HEK293 (cell line): ENCODE data around the gene CLP1.

Experiments used
- BCL11A ChIP-seq: fragments of 450-650 bp; formaldehyde crosslinking; IDR thresholded peaks from 2 replicates; pipeline ENCODE4 v1.5.1; 2016; ENCODE audit warnings: low read depth, missing biosample characterization, missing genetic modification characterization
- EGR2 ChIP-seq: fragments of 450-650 bp; formaldehyde crosslinking; IDR thresholded peaks from 2 replicates; pipeline ENCODE4 v1.5.1; 2016; ENCODE audit warnings: low read depth, missing biosample characterization, missing genetic modification characterization
- HOXC10 ChIP-seq: sonication (generic); formaldehyde crosslinking; IDR thresholded peaks from 2 replicates; pipeline ENCODE4 v1.8.1; 2023; ENCODE audit warnings: mild to moderate bottlenecking, missing genetic modification reagents
- KLF10 ChIP-seq: fragments of 450-650 bp; IDR thresholded peaks from 2 replicates; pipeline ENCODE4 v1.5.1; 2018; ENCODE audit warnings: missing biosample characterization, mild to moderate bottlenecking, missing genetic modification characterization
- REST ChIP-seq: fragments of 450-650 bp; formaldehyde crosslinking; IDR thresholded peaks from 2 replicates; pipeline ENCODE4 v1.5.1; 2016; ENCODE audit warnings: missing biosample characterization, missing genetic modification characterization
- SCRT2 ChIP-seq: fragments of 450-650 bp; formaldehyde crosslinking; IDR thresholded peaks from 2 replicates; pipeline ENCODE4 v1.5.1; 2016; ENCODE audit warnings: missing biosample characterization, missing genetic modification characterization
- SP2 ChIP-seq: fragments of 450-650 bp; formaldehyde crosslinking; IDR thresholded peaks from 2 replicates; pipeline ENCODE4 v1.5.1; 2016; ENCODE audit warnings: missing biosample characterization, missing genetic modification characterization
- TRIM28 ChIP-seq: IDR thresholded peaks from 2 replicates; pipeline ENCODE4 v1.6.1; 2011; ENCODE audit warnings: low read length, control low read depth, borderline replicate concordance
- ZFP69B ChIP-seq: fragments of 450-650 bp; formaldehyde crosslinking; IDR thresholded peaks from 2 replicates; pipeline ENCODE4 v1.5.1; 2016; ENCODE audit warnings: missing biosample characterization, missing genetic modification characterization
- ZIC2 ChIP-seq: fragments of 450-650 bp; formaldehyde crosslinking; IDR thresholded peaks from 2 replicates; pipeline ENCODE4 v1.5.1; 2016; ENCODE audit warnings: missing biosample characterization, missing genetic modification characterization
- ZNF132 ChIP-seq: fragments of 450-650 bp; formaldehyde crosslinking; IDR thresholded peaks from 2 replicates; pipeline ENCODE4 v1.5.1; 2017; ENCODE audit warnings: missing biosample characterization, missing genetic modification characterization, borderline replicate concordance
- ZNF146 ChIP-seq: fragments of 450-650 bp; formaldehyde crosslinking; IDR thresholded peaks from 2 replicates; pipeline ENCODE4 v1.5.1; 2016; ENCODE audit warnings: missing biosample characterization, missing genetic modification characterization
- ZNF169 ChIP-seq: fragments of 450-650 bp; formaldehyde crosslinking; IDR thresholded peaks from 2 replicates; pipeline ENCODE4 v1.5.1; 2016; ENCODE audit warnings: missing biosample characterization, missing genetic modification characterization
- ZNF18 ChIP-seq: fragments of 450-650 bp; formaldehyde crosslinking; IDR thresholded peaks from 2 replicates; pipeline ENCODE4 v1.5.1; 2016; ENCODE audit warnings: missing biosample characterization, missing genetic modification characterization
- ZNF223 ChIP-seq: fragments of 450-650 bp; formaldehyde crosslinking; IDR thresholded peaks from 2 replicates; pipeline ENCODE4 v1.5.1; 2016; ENCODE audit warnings: missing biosample characterization, missing genetic modification characterization
- ZNF24 ChIP-seq: fragments of 450-650 bp; formaldehyde crosslinking; IDR thresholded peaks from 2 replicates; pipeline ENCODE4 v1.5.1; 2016; ENCODE audit warnings: missing biosample characterization, missing genetic modification characterization
- ZNF248 ChIP-seq: fragments of 450-650 bp; formaldehyde crosslinking; IDR thresholded peaks from 2 replicates; pipeline ENCODE4 v1.5.1; 2017; ENCODE audit warnings: missing biosample characterization, missing genetic modification characterization
- ZNF26 ChIP-seq: fragments of 450-650 bp; formaldehyde crosslinking; IDR thresholded peaks from 2 replicates; pipeline ENCODE4 v1.5.1; 2016; ENCODE audit warnings: missing biosample characterization, missing genetic modification characterization
- ZNF274 ChIP-seq, 2 experiments: fragments of 200-500 bp in 1 of 2; fragments of 450-650 bp in 1 of 2; sonication (Bioruptor generic) in 1 of 2; formaldehyde crosslinking in 1 of 2; IDR thresholded peaks; 2 replicates each; pipeline versions ENCODE4 v1.5.1 to v1.6.1; 2014 to 2016; ENCODE audit warnings: borderline replicate concordance in 1 of 2, inconsistent platforms in 1 of 2, low read length in 1 of 2, missing biosample characterization in 1 of 2, missing genetic modification characterization in 1 of 2
- ZNF530 ChIP-seq: fragments of 450-650 bp; formaldehyde crosslinking; IDR thresholded peaks from 2 replicates; pipeline ENCODE4 v1.5.1; 2016; ENCODE audit warnings: low read depth, missing biosample characterization, missing genetic modification characterization
- ZNF560 ChIP-seq: fragments of 450-650 bp; formaldehyde crosslinking; IDR thresholded peaks from 2 replicates; pipeline ENCODE4 v1.5.1; 2017; ENCODE audit warnings: missing biosample characterization, missing genetic modification characterization, borderline replicate concordance
- ZNF600 ChIP-seq: fragments of 450-650 bp; formaldehyde crosslinking; IDR thresholded peaks from 2 replicates; pipeline ENCODE4 v1.5.1; 2016; ENCODE audit warnings: missing biosample characterization, missing genetic modification characterization
- ZNF621 ChIP-seq: fragments of 450-650 bp; formaldehyde crosslinking; IDR thresholded peaks from 2 replicates; pipeline ENCODE4 v1.5.1; 2017; ENCODE audit warnings: missing biosample characterization, missing genetic modification characterization
- ZNF629 ChIP-seq: fragments of 450-650 bp; formaldehyde crosslinking; IDR thresholded peaks from 2 replicates; pipeline ENCODE4 v1.5.1; 2017; ENCODE audit warnings: missing biosample characterization, missing genetic modification characterization
- ZNF670 ChIP-seq: fragments of 450-650 bp; formaldehyde crosslinking; IDR thresholded peaks from 2 replicates; pipeline ENCODE4 v1.5.1; 2016; ENCODE audit warnings: missing biosample characterization, missing genetic modification characterization, low read depth
- ZNF677 ChIP-seq: fragments of 450-650 bp; IDR thresholded peaks from 2 replicates; pipeline ENCODE4 v1.5.0; 2018; ENCODE audit warnings: missing biosample characterization, mild to moderate bottlenecking, missing genetic modification characterization, moderate library complexity
- ZNF776 ChIP-seq: fragments of 450-650 bp; formaldehyde crosslinking; IDR thresholded peaks from 2 replicates; pipeline ENCODE4 v1.5.0; 2017; ENCODE audit warnings: missing biosample characterization, missing genetic modification characterization, borderline replicate concordance
- ZXDB ChIP-seq: fragments of 450-650 bp; formaldehyde crosslinking; IDR thresholded peaks from 2 replicates; pipeline ENCODE4 v1.5.1; 2016; ENCODE audit warnings: missing biosample characterization, missing genetic modification characterization
- TF ChIP-seq, protein P1 (sequence below): fragments of 450-650 bp; IDR thresholded peaks from 2 replicates; pipeline ENCODE4 v1.5.1; 2018; ENCODE audit warnings: missing biosample characterization, mild to moderate bottlenecking, missing genetic modification characterization
- TF ChIP-seq, protein P2 (sequence below): fragments of 450-650 bp; formaldehyde crosslinking; IDR thresholded peaks from 2 replicates; pipeline ENCODE4 v1.5.1; 2016; ENCODE audit warnings: missing biosample characterization, missing genetic modification characterization
- TF ChIP-seq, protein P3 (sequence below): fragments of 450-650 bp; formaldehyde crosslinking; IDR thresholded peaks from 2 replicates; pipeline ENCODE4 v1.5.1; 2017; ENCODE audit warnings: missing biosample characterization, missing genetic modification characterization

Gene CLP1

DNA sequence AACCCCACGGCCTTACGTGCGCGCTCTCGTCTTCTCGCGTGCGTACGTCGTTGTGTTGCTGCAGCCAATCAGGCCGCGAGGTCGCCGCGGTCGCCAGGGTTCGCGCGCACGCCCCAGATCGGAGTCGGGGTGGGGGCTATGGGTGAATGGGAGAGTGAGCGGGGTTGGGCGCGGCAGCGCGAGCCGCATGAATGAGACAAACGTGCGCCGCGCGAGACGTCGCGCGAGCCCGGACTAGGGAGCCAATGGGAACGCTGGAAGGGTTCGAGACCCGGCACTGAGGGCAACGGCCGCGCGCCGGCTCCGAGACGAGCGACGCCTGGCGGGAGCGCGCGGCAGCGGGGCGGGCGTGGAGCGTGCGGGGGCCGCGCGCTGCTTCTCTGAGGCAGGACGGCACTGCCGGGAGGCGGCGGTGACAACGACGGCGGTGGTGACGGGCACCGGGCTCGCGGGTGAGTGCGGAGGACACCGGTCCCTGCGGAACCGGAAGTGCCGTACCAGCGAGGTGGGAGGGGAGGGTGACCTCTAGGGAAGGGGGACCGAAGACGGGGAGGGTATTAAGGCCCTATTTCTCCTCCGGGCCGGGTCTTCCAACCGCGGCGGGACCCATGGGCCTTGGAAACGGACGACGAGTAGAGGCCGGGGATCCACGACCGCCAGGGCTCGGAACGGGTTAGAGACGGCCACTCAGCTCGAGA lies 10.3 kb downstream of the CLP1 start, which contains the start of gene ZDHHC5 (continued):
- TF ChIP-seq ZNF677 (tag by site-specific recombination) (no peak), ZNF274 (IDR thresholded peaks at IDR 0.05; ENCODE audit: low read length) (no peak), ZNF274 (tag by site-specific recombination; IDR thresholded peaks at IDR 0.05; ENCODE audit: borderline replicate concordance) (no peak), ZNF621 (no peak), ZNF24 (tag by site-specific recombination) (no peak), ZNF600 (no peak), ZXDB (no peak), ZNF248 (tag by site-specific recombination) (no peak), ZNF26 (no peak), ZNF560 (tag by site-specific recombination) (no peak), ZNF530 (tag by site-specific recombination) (no peak), ZNF776 (tag by site-specific recombination) (no peak), SCRT2 (tag by site-specific recombination) (no peak), ZFP69B (peak; percentile 47; the same call in 1 of the 2 replicates), SP2 (tag by site-specific recombination) (peak; percentile 81), HOXC10 (CRISPR knock-in tag) (no peak), ZNF629 (tag by site-specific recombination) (no peak), BCL11A (tag by site-specific recombination) (no peak), ZIC2 (tag by site-specific recombination) (no peak), REST (tag by site-specific recombination) (no peak), ZNF146 (tag by site-specific recombination) (no peak), ZNF169 (tag by site-specific recombination) (no peak), EGR2 (peak; percentile 21; the same call in 1 of the 2 replicates), KLF10 (tag by site-specific recombination) (peak; percentile 48; the same call in 1 of the 2 replicates), ZNF670 (tag by site-specific recombination) (no peak), ZNF132 (tag by site-specific recombination) (no peak), ZNF223 (tag by site-specific recombination) (no peak), TRIM28 (no peak), ZNF18 (tag by site-specific recombination) (no peak)
- TF ChIP-seq, protein P1, sequence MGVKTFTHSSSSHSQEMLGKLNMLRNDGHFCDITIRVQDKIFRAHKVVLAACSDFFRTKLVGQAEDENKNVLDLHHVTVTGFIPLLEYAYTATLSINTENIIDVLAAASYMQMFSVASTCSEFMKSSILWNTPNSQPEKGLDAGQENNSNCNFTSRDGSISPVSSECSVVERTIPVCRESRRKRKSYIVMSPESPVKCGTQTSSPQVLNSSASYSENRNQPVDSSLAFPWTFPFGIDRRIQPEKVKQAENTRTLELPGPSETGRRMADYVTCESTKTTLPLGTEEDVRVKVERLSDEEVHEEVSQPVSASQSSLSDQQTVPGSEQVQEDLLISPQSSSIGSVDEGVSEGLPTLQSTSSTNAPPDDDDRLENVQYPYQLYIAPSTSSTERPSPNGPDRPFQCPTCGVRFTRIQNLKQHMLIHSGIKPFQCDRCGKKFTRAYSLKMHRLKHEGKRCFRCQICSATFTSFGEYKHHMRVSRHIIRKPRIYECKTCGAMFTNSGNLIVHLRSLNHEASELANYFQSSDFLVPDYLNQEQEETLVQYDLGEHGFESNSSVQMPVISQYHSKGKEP (tag by site-specific recombination): no peak; the same call in 1 of the 2 replicates
- TF ChIP-seq, protein P2, sequence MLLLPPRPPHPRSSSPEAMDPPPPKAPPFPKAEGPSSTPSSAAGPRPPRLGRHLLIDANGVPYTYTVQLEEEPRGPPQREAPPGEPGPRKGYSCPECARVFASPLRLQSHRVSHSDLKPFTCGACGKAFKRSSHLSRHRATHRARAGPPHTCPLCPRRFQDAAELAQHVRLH (tag by site-specific recombination): 0 out of 2 replicates have a peak, but pooled peaks have one; percentile 40
- TF ChIP-seq, protein P3, sequence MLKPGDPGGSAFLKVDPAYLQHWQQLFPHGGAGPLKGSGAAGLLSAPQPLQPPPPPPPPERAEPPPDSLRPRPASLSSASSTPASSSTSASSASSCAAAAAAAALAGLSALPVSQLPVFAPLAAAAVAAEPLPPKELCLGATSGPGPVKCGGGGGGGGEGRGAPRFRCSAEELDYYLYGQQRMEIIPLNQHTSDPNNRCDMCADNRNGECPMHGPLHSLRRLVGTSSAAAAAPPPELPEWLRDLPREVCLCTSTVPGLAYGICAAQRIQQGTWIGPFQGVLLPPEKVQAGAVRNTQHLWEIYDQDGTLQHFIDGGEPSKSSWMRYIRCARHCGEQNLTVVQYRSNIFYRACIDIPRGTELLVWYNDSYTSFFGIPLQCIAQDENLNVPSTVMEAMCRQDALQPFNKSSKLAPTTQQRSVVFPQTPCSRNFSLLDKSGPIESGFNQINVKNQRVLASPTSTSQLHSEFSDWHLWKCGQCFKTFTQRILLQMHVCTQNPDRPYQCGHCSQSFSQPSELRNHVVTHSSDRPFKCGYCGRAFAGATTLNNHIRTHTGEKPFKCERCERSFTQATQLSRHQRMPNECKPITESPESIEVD (tag by site-specific recombination): no peak
